Measurements from ENCODE around the gene PDE5A.

DNA sequence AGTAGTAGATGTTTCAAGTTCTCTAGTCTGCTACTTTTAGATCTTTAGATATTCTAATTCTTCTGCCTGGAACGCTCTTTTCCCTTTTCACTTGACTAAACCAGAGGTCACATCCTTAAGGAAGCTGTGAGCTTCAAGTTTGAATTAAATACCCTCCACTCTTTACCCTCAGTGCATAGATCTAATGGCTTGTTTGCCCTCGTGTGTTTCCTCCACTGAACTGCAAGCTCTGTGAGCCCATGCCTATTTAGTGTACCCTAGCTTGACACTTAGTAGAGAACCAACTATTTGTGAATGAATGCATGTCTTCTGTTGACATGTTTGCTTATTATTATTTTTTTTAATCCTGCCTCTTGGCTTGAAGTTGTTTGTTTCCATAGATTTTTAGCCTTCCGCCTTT lies 138.3 kb downstream of the PDE5A start:
- TF ChIP-seq, protein P1, sequence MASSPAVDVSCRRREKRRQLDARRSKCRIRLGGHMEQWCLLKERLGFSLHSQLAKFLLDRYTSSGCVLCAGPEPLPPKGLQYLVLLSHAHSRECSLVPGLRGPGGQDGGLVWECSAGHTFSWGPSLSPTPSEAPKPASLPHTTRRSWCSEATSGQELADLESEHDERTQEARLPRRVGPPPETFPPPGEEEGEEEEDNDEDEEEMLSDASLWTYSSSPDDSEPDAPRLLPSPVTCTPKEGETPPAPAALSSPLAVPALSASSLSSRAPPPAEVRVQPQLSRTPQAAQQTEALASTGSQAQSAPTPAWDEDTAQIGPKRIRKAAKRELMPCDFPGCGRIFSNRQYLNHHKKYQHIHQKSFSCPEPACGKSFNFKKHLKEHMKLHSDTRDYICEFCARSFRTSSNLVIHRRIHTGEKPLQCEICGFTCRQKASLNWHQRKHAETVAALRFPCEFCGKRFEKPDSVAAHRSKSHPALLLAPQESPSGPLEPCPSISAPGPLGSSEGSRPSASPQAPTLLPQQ (tag by site-specific recombination; IDR thresholded peaks at IDR 0.05): no peak
- TF ChIP-seq, protein P2, sequence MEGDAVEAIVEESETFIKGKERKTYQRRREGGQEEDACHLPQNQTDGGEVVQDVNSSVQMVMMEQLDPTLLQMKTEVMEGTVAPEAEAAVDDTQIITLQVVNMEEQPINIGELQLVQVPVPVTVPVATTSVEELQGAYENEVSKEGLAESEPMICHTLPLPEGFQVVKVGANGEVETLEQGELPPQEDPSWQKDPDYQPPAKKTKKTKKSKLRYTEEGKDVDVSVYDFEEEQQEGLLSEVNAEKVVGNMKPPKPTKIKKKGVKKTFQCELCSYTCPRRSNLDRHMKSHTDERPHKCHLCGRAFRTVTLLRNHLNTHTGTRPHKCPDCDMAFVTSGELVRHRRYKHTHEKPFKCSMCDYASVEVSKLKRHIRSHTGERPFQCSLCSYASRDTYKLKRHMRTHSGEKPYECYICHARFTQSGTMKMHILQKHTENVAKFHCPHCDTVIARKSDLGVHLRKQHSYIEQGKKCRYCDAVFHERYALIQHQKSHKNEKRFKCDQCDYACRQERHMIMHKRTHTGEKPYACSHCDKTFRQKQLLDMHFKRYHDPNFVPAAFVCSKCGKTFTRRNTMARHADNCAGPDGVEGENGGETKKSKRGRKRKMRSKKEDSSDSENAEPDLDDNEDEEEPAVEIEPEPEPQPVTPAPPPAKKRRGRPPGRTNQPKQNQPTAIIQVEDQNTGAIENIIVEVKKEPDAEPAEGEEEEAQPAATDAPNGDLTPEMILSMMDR (tag by site-specific recombination; IDR thresholded peaks at IDR 0.05): no peak
- TF ChIP-seq ZNF555 (tag by site-specific recombination; conservative IDR thresholded peaks at IDR 0.05): no peak
- TF ChIP-seq ZNF311 (tag by site-specific recombination; IDR thresholded peaks at IDR 0.05; ENCODE audit: borderline replicate concordance): no peak
- TF ChIP-seq SALL2 (tag by site-specific recombination; IDR thresholded peaks at IDR 0.05; ENCODE audit: borderline replicate concordance): no peak
- TF ChIP-seq ZNF350 (tag by site-specific recombination; IDR thresholded peaks at IDR 0.05): no peak

Data from HEK293 (cell line).